Astrocyte (in vitro differentiated cells and primary cell): ENCODE data around the gene SRGAP1.

Experiments
- CTCF ChIP-seq: IDR thresholded peaks from 2 replicates; pipeline ENCODE4 v1.5.1; 2011; ENCODE audit warnings: low read depth, mild to moderate bottlenecking, inconsistent platforms, low read length, moderate library complexity; ENCODE audit not compliant: insufficient read depth
- EZH2 ChIP-seq: IDR thresholded peaks from 2 replicates; pipeline ENCODE4 v1.6.1; 2012; ENCODE audit warnings: mild to moderate bottlenecking, low read length, inconsistent platforms; ENCODE audit not compliant: insufficient read depth

- no peak for TF ChIP-seq CTCF
- no peak for TF ChIP-seq EZH2
Measured at GRCh38 chr12:63916561-63917476, 72.3 kb downstream of the SRGAP1 start.
